GM19452 (cell line): ENCODE measurements around the gene ALMS1.
"Not testable (repeated sequence)": the region's sequence is repeated elsewhere in the genome, so short reads cannot be mapped to it uniquely, and the experiment has no call there.

Source experiments
- ATAC-seq: cut with Tn5 transposase; IDR thresholded peaks from one replicate; pipeline ENCODE4 v1.9.1; 2021; ENCODE audit not compliant: unreplicated experiment

ALMS1 gene

DNA sequence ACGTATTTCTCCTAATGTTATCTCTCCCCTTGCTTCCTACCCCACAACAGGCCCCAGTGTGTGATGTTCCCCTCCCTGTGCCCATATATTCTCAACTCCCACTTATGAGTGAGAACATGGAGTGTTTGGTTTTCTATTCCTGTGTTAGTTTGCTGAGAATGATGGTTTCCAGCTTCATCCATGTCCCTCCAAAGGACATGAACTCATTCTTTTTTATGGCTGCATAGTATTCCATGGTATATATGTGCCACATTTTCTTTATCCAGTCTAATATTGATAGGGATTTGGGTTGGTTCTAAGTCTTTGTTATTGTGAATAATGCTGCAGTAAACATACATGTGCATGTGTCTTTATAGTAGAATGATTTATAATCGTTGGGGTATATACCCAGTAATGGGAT, 119.2 kb downstream of the ALMS1 start:
- ATAC-seq: not testable (repeated sequence)

- not testable (repeated sequence) for ATAC-seq
Measured at GRCh38 chr2:73510470-73510869, 124.8 kb downstream of the ALMS1 start.

DNA sequence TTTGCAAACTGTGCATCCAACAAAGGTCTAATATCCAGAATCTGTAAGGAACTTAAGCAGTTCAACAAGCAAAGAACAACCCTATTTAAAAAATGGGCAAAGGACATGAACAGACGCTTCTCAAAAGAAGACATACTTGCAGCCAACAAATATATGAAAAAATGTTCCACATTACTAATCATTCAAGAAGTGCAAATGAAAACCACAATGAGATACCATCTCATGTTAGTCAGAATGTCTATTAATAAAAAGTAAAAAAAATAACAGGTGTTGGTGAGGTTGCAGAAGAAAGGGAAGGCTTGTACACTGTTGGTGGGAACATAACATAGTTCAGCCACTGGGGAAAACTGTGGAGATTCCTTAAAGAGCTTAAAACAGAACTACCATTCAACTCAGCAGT, 130.4 kb downstream of the ALMS1 start:
- ATAC-seq: no peak

DNA sequence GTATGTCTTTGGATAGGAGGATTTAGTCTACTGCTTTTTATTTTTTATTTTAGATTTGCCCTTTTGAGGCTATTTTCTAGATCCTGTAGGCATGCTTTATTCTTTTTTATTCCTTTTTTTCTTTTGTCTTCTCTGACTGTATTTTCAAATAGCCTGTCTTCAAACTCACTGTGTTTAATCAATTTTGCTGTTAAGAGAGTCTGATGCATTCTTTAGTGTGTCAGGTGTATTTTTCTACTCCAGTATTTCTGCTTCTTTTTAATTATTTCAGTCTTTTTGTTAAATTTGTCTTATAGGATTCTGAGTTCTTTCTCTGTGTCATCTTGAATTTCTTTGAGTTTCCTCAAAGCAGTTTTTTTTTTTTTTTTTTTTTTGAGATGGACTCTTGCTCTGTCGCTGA, 143.1 kb downstream of the ALMS1 start:
- no peak for ATAC-seq

DNA sequence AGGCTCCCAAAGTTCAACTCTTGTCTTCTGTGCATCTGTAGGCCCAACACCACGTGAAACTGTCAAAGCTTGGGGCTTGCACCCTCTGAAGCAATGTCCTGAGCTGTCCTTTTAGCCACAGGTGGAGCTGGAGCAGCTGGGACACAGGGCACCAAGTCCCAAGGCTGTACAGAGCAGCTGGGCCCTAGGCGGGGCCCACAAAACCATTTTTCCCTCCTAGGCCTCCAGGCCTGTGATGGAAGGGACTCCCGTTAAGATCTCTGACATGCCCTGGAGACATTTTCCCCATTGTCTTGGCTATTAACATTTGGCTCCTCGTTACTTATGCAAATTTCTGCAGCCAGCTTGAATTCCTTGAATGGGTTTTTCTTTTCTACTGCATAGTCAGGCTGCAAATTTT, 145.1 kb downstream of the ALMS1 start:
- not testable (repeated sequence) for ATAC-seq

GRCh38 chr2:73532381-73532780, 146.7 kb downstream of the ALMS1 start:
- no peak for ATAC-seq

DNA sequence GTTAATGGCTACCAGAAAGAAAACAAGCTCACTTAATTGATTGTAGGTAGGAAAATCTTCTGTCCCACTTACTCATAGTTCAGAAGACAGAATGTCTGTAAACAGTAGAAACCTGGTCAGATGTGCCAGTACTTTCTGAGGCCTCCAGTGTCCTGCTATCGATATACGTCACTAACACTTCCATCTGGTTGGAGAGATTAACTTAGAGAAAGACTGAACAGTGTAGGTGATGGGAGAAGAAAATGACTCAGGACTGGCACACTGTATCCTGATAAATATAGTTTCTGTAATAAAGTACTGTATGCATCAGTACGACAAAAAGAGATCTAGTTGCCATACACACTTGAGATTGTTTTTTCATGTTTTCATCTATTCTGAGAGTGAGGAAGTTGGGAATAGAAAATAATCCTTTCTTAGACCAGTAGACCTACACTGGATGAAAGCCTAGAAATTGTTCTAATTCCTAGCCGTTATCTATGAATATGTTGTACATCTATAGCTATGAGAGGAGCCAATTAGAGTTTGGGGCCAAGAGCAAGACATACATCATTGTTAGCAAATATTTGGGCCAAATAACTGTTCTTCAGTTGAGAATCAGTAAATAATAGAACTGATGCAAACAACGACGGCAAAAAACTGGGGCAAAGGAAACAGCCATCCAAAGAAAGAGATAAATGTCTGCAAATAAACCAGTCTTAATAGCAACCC, 150.7 kb downstream of the ALMS1 start:
- ATAC-seq: no peak

DNA sequence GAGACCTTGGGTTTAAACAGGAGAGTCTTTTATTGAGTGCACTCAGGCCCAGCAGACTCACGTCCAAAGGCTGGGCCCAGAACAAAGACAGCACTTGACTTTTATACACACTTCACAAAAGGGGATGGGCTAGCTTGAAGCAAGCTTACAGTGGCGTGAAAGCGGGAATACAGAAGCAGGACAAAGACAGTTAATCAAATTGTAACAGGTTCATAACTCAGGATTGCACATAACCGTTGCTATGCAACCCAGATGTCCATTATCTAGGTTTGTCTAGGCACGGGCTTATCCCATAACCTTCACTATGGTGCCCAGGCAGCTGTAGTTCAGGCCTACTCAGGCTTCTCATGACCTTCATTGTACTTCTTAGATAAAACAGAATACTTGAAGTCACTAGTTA, 175.2 kb downstream of the ALMS1 start:
- not testable (repeated sequence) for ATAC-seq

- no peak for ATAC-seq
Measured at GRCh38 chr2:73561422-73561821, 175.8 kb downstream of the ALMS1 start.

DNA sequence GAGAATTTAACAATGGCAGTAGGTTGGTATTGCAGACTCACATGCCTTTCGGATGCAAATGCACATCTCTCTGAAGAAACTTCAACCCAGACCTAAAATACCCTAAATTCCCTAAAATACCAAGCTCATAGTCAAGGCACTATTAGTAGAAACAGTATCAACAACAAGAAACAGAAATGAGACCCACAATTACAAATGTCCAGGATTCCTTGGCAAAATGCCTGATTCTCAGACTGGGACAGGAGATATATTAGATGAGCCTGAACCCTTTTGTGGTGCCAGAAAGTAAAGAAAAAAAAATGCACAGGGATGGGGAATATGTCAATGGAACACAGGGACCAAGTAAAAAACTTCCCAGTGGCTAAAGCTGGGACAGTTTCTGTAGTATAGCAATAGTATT, 179.3 kb downstream of the ALMS1 start:
- no peak for ATAC-seq

- no peak for ATAC-seq
Measured at GRCh38 chr2:73566288-73566878, 180.7 kb downstream of the ALMS1 start.

DNA sequence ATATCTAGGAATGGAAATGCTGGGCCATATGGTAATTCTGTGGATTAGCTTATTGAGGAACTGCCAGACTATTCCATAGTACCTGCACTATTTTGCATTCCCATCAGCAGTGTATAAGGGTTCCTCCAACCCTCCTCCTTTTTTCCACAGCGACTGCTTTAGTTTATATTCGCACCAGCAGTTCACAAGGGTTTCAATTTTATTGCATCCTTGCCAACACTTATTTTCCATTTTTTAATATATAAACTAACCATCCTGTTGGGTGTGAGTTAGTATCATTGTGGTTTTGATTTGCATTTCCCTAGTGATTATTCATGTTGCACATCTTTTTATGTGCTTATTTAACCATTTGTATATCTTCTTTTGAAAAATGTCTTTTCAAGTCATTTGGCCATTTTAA, 189.6 kb downstream of the ALMS1 start:
- no peak for ATAC-seq

DNA sequence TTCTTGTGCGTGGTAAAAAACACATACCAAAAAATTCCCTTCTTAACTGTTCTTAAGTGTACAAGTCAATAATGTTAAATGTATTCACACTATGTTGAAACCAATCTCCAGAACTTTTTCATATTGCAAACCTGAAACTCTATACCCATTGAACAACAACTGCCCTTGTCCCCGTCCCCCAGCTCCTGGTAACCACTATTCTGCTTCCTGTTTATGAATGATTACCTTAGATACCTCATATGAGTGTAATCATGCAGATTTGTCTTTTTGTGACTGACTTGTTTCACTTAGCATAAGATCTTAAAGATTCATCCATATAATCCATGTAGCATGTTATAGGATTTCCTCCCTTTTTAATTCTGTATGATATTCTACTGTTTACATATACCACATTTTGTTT, 196.7 kb downstream of the ALMS1 start:
- ATAC-seq: no peak

- no peak for ATAC-seq
Measured at GRCh38 chr2:73588177-73588576, 202.5 kb downstream of the ALMS1 start.

DNA sequence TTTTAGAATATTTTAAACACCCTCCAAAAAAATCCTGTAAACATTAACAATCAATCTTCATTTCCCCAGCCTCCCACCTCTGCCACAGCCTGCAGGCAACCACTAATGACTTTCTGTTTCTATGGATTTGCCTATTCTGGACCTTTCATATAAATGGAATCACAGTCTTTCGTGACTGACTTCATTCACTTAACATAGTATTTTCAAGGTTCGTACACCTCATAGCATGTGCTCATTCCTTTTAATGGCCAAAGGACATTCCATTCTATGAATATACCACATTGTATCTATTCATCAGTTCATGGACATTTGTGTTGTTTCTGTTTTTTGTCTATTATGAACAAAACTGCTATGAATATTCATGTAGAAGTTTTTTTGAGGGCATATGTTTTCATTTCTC, 208.0 kb downstream of the ALMS1 start:
- ATAC-seq: no peak

- no peak for ATAC-seq
Measured at GRCh38 chr2:73594251-73594650, 208.6 kb downstream of the ALMS1 start.

- ATAC-seq: no peak
Measured at GRCh38 chr2:73601780-73602179, 216.1 kb downstream of the ALMS1 start.

DNA sequence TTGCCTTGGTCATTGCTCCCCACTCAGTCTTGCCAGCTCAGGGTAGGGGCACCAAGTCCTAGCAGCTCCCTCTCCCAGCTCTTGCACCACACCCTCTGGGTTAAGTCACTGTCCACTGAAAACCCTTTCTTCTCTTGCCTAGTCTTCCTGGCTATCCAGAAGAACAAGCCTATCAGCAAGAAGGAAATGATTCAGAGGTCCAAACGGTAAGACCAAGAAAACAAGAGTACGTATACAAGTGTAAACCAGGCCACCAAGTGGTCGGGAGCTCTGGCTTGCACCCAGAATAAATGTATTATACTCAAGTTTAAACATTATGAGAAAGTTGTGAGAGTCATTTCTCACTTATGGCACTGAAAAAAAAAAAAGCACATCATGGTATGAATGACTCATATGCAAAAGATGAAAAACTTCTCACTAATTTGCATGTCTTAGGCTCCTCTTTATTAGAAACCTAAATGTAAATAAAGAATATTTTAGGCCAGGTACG, 217.5 kb downstream of the ALMS1 start:
- peak; percentile 85 for ATAC-seq

DNA sequence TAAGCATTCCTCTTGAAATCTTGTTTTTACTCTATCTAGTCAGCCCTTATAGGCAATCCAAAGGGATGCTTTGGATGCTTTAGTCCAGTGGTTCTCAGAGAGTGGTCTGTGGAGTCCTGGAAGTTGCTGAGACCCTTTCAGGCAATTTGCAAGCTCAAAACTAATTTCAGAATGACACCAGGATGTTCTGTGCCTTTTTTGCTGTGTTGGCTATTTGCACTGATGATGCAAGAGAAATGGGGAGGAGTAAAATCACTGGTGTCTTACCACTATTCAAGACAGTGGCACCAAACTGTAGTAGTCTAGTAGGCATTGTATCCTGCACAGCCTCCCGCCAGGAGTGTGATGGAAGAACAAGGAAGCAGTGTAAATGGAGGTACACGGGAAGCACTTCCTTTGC, 219.0 kb downstream of the ALMS1 start:
- ATAC-seq: not testable (repeated sequence)

DNA sequence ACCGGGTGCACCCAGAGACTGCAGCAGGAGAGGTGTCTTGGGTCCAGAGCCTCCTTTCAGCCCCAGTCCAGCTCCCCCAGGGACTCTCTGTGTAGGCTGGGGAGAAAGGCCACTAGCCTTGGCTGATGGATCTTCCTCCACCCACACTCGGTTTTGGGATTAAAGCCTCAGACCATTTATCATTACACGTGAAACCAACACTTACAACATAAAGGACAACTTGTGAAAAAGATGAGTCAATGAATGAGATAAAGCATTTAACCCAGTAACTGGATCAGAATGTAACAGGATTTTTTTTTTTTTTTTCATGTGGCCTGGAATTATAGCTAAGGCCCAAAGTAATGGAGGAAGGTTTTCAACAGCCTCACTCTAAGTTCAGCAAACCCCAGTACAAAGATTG, 224.5 kb downstream of the ALMS1 start:
- no peak for ATAC-seq

DNA sequence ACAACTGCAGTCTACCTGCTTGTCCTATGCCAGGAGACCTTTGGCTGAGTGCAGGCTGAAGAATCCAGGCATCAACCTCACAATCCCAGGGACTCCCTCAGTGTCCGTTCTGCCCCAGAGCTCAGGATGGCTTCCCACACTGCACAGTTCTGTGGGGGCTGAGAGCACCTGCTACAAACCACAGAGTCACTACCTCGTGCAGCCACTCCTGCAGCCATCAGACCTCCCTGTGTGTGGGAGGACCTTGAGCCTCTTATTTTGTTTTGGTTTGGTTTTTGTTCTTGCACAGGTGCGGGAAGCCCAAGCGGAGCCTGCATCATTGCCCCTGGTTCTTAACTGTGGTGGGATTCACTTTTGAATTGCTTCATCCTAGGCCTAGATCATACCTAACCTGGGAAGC, 225.6 kb downstream of the ALMS1 start:
- no peak for ATAC-seq

- no peak for ATAC-seq
Measured at GRCh38 chr2:73611867-73612266, 226.2 kb downstream of the ALMS1 start.

- no peak for ATAC-seq
Measured at GRCh38 chr2:73614105-73614504, 228.5 kb downstream of the ALMS1 start.
